Fibroblast of the aortic adventitia (primary cell): Measurements from ENCODE around the gene TGM4. TPM values are rescaled to one million over a fixed set of nuclear protein-coding genes. Genes with fewer than 3 reads are reported as not detected.

ENCODE experiments used
- DNase-seq: peaks from one replicate; pipeline ENCODE4 v3.0.0-alpha.2; 2010; ENCODE audit warnings: low read depth
- H3K4me3 ChIP-seq: 2 replicates; pipeline ENCODE4 v1.5.1; 2011; ENCODE audit warnings: low read depth, mild to moderate bottlenecking, control low read depth, low read length, moderate library complexity
- CTCF ChIP-seq: IDR thresholded peaks from 2 replicates; pipeline ENCODE4 v1.5.1; 2011; ENCODE audit warnings: mild to moderate bottlenecking, low read length, control low read depth, inconsistent platforms; ENCODE audit not compliant: insufficient read depth
- total RNA-seq: library from RNA; depleted of rRNA; stranded (reverse); fragments of >200 nt; gene quantifications from 2 replicates; pipeline ENCODE4 v1.2.3, GENCODE V29; 2012; ENCODE audit warnings: low replicate concordance

TGM4 gene
- total RNA-seq, 1 donor = not detected

- TF ChIP-seq CTCF = no peak
These were observed 12.2 kb upstream of the TGM4 start for GRCh38 chr3:44862226-44862637.

GRCh38 chr3:44865272-44866035 lies 9.0 kb upstream of the TGM4 start:
- H3K4me3 ChIP-seq = no peak overlapping the region
- no peak for DNase-seq
- TF ChIP-seq CTCF = no peak

More at GRCh38 chr3:44862226-44862637, 12.2 kb upstream of the TGM4 start:
- peak; percentile 41 for DNase-seq
- peak overlapping the region; percentile 82 for H3K4me3 ChIP-seq

GRCh38 chr3:44867421-44868111 lies 6.8 kb upstream of the TGM4 start:
- no peak for TF ChIP-seq CTCF
- DNase-seq = no peak
- no peak overlapping the region for H3K4me3 ChIP-seq

- H3K4me3 ChIP-seq = no peak overlapping the region
- TF ChIP-seq CTCF = no peak
- no peak for DNase-seq
These were observed 3.9 kb upstream of the TGM4 start for GRCh38 chr3:44870375-44871061.

GRCh38 chr3:44875596-44875995 lies 1.2 kb downstream of the TGM4 start:
- H3K4me3 ChIP-seq = no peak overlapping the region
- no peak for DNase-seq
- TF ChIP-seq CTCF = no peak

GRCh38 chr3:44877333-44877732 lies 2.9 kb downstream of the TGM4 start:
- no peak overlapping the region for H3K4me3 ChIP-seq
- no peak for DNase-seq
- no peak for TF ChIP-seq CTCF
